ENCODE measurements around the gene C17orf75.

Gene C17orf75

DNA sequence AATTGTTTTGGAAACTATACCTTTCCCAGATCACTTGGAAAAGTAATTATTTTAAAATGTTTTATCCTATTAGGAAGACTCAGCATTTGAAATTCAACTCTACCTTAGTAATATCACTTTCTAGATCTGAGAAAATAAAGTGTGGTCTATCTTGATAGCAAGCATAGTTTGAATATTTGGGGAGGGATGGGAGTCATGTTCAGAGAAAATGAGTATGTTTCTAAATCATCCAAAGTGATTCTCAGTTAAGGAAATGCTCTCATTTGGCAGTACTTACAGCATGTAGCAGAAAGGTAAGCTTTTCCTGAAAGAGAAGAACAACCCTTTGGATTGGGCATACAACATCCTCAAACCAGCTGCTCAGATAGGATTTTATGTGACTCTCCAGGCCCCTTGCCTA is 6.9 kb downstream of the C17orf75 start:
- no peaks in the 10 kb centered on the region for H3K9me3 Mint-ChIP-seq
- TF ChIP-seq, protein P1, sequence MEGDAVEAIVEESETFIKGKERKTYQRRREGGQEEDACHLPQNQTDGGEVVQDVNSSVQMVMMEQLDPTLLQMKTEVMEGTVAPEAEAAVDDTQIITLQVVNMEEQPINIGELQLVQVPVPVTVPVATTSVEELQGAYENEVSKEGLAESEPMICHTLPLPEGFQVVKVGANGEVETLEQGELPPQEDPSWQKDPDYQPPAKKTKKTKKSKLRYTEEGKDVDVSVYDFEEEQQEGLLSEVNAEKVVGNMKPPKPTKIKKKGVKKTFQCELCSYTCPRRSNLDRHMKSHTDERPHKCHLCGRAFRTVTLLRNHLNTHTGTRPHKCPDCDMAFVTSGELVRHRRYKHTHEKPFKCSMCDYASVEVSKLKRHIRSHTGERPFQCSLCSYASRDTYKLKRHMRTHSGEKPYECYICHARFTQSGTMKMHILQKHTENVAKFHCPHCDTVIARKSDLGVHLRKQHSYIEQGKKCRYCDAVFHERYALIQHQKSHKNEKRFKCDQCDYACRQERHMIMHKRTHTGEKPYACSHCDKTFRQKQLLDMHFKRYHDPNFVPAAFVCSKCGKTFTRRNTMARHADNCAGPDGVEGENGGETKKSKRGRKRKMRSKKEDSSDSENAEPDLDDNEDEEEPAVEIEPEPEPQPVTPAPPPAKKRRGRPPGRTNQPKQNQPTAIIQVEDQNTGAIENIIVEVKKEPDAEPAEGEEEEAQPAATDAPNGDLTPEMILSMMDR (IDR thresholded peaks at IDR 0.05): no peak
- no peaks in the 10 kb centered on the region for H3K27me3 Mint-ChIP-seq (ENCODE audit: low read depth, poor library complexity)
- no peak for DNase-seq
- H3K27ac Mint-ChIP-seq: no peak overlapping the region
- H3K4me1 Mint-ChIP-seq: no peaks in the 10 kb centered on the region
- peaks cover 71% of the 10 kb centered on the region for H3K36me3 Mint-ChIP-seq (ENCODE audit: low read depth)
- H3K4me3 Mint-ChIP-seq: no peak overlapping the region

DNA sequence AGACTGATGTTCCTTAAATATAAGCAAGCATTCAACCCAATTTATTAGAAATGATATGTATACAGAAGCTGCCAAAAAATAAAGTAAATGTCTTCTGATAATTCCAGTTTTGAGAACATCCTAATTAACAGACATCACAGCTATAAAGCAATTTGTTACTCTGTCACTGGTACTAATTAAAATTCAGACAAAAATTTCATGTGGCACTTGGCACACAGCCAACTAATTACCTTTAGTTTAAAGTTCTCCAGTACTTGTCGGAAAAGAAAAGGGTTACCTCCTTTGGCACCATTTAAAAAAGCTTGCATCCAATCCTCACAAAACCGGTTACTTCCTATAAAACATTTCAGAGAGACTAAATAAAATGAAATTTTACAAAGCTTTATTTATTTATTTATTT is 8.8 kb downstream of the C17orf75 start:
- H3K27ac Mint-ChIP-seq: no peak overlapping the region
- H3K4me3 Mint-ChIP-seq: no peak overlapping the region
- no peaks in the 10 kb centered on the region for H3K27me3 Mint-ChIP-seq (ENCODE audit: low read depth, poor library complexity)
- no peak for DNase-seq
- no peaks in the 10 kb centered on the region for H3K9me3 Mint-ChIP-seq
- peaks cover 59% of the 10 kb centered on the region for H3K36me3 Mint-ChIP-seq (ENCODE audit: low read depth)
- TF ChIP-seq, protein P1 (IDR thresholded peaks at IDR 0.05): no peak
- no peaks in the 10 kb centered on the region for H3K4me1 Mint-ChIP-seq

DNA sequence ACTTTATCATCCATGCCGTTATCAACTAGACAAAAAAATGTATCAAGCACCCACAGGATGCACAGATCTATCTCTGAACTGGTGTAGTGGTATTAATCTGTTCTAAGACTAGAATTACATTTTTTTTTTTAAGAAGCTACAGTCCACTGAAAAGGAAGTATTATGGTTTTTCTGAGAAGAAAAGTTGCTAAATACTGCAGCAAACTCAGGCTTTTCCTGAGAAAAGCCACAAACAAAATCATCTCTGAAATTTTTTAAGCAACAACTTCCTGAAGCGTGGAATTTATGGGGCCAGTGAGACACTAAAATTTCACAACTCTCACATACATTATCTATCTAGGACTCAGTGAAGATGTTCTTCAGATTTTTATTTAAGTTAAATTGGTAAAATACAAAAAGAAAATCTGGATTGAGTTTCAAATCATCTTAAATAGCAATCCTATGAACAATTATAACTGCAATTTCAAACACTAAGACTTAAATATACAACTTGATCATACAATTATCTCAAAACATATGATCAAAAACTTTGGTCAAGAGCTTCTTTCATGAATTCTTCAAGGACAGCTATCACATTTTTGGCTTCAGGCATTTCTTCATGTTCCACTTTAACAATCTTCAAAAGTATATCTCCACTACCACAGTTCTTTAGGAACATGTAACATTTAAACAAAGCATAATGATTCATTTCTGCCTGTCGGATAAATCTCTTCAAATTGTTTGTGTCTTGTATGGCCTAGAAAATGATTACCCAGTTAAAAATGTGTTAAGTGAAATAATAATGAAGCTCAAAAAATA is 10.5 kb downstream of the C17orf75 start:
- H3K4me1 Mint-ChIP-seq: no peaks in the 10 kb centered on the region
- H3K27me3 Mint-ChIP-seq (ENCODE audit: low read depth, poor library complexity): no peaks in the 10 kb centered on the region
- H3K36me3 Mint-ChIP-seq (ENCODE audit: low read depth): peaks cover 51% of the 10 kb centered on the region
- TF ChIP-seq, protein P1 (IDR thresholded peaks at IDR 0.05): no peak
- H3K9me3 Mint-ChIP-seq: no peaks in the 10 kb centered on the region
- H3K27ac Mint-ChIP-seq: no peak overlapping the region
- DNase-seq: no peak
- no peak overlapping the region for H3K4me3 Mint-ChIP-seq

DNA sequence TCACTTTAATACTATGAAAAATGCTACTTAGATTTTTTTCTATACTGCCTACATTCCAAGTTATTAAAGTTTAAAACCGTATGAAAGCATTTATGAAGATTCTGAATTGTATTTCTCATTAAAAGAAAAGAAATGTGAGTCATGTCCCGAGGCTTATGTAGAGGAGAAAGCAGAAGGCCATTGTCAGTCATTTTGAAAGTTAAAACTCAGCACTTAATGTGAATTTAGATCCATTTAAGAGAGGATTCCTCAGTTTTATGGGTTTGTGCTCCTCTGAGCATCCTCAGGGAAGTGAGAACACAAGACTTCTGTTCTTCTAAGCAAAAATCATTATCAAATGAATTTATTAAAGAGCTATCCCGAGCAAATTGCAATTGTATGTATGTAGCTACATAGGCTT is 11.8 kb downstream of the C17orf75 start:
- TF ChIP-seq, protein P1 (IDR thresholded peaks at IDR 0.05): no peak
- H3K4me3 Mint-ChIP-seq: no peak overlapping the region
- no peaks in the 10 kb centered on the region for H3K4me1 Mint-ChIP-seq
- DNase-seq: no peak
- no peaks in the 10 kb centered on the region for H3K27me3 Mint-ChIP-seq (ENCODE audit: low read depth, poor library complexity)
- no peaks in the 10 kb centered on the region for H3K9me3 Mint-ChIP-seq
- no peak overlapping the region for H3K27ac Mint-ChIP-seq
- peaks cover 40% of the 10 kb centered on the region for H3K36me3 Mint-ChIP-seq (ENCODE audit: low read depth)

DNA sequence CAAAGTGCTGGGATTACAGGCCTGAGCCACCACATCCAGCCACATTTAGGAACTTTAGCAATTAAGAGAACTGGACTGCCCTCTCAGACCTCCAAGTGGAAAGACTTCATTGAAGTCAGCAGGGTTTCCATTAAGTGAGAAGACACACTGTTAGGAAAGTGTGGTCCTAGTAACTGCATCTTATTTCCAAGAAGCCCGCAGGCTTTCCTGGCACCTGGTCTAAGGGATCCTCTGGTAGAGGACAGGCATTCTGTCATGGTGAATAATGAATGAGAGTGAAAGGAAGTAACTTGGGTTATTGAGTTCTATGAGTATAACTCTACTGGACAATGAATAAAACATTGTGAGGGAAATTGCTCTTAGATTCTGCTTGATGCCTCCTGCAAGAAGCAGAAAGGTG is 14.1 kb downstream of the C17orf75 start:
- peaks cover 18% of the 10 kb centered on the region for H3K36me3 Mint-ChIP-seq (ENCODE audit: low read depth)
- no peak overlapping the region for H3K4me3 Mint-ChIP-seq
- peaks cover 17% of the 10 kb centered on the region for H3K4me1 Mint-ChIP-seq
- no peaks in the 10 kb centered on the region for H3K9me3 Mint-ChIP-seq
- peaks cover 5% of the 10 kb centered on the region for H3K27me3 Mint-ChIP-seq (ENCODE audit: low read depth, poor library complexity)
- no peak overlapping the region for H3K27ac Mint-ChIP-seq
- DNase-seq: no peak
- TF ChIP-seq, protein P1 (IDR thresholded peaks at IDR 0.05): no peak

Data from nephron progenitor cell (in vitro differentiated cells).